H9 (cell line): ENCODE results near the gene C10orf95. TPM values are rescaled to one million over a fixed set of nuclear protein-coding genes. Genes with fewer than 3 reads are reported as not detected.

Experiments
- DNase-seq: peaks from one replicate; pipeline ENCODE4 v3.0.0-alpha.2; 2017
- H2AFZ ChIP-seq: one replicate; pipeline ENCODE4 v1.6.1; 2013; ENCODE audit warnings: mild to moderate bottlenecking, low read length, control low read depth, moderate library complexity
- H2AK5ac ChIP-seq: 2 replicates; pipeline ENCODE4 v1.6.1; 2013; ENCODE audit warnings: low read length, control low read depth, mixed read lengths; ENCODE audit not compliant: insufficient read length
- H2BK120ac ChIP-seq: one replicate; pipeline ENCODE4 v1.6.1; 2013; ENCODE audit warnings: low read depth, mild to moderate bottlenecking, low read length, control low read depth, inconsistent platforms; ENCODE audit not compliant: poor library complexity, severe bottlenecking
- H2BK12ac ChIP-seq: 2 replicates; pipeline ENCODE4 v1.6.1; 2013; ENCODE audit warnings: low read length, control low read depth, mixed read lengths, low read depth; ENCODE audit not compliant: insufficient read length
- H2BK15ac ChIP-seq: 2 replicates; pipeline ENCODE4 v1.6.1; 2013; ENCODE audit warnings: low read depth, low read length, control low read depth
- H2BK20ac ChIP-seq: one replicate; pipeline ENCODE4 v1.6.1; 2013; ENCODE audit warnings: low read depth, mild to moderate bottlenecking, low read length, control low read depth, inconsistent platforms; ENCODE audit not compliant: poor library complexity, severe bottlenecking
- H2BK5ac ChIP-seq: 2 replicates; pipeline ENCODE4 v1.6.1; 2013; ENCODE audit warnings: low read length, control low read depth, mixed read lengths; ENCODE audit not compliant: insufficient read length
- H3K14ac ChIP-seq: 2 replicates; pipeline ENCODE4 v1.6.1; 2013; ENCODE audit warnings: low read length, control low read depth; ENCODE audit not compliant: insufficient read depth
- H3K18ac ChIP-seq: 2 replicates; pipeline ENCODE4 v1.6.1; 2013; ENCODE audit warnings: low read depth, mild to moderate bottlenecking, mixed read lengths, low read length, control low read depth; ENCODE audit not compliant: insufficient read length
- H3K23ac ChIP-seq: 2 replicates; pipeline ENCODE4 v1.6.1; 2013; ENCODE audit warnings: low read length, control low read depth, mixed read lengths, low read depth; ENCODE audit not compliant: insufficient read length
- H3K23me2 ChIP-seq: 2 replicates; pipeline ENCODE4 v1.6.1; 2013; ENCODE audit warnings: low read depth, mild to moderate bottlenecking, mixed read lengths, low read length, control low read depth; ENCODE audit not compliant: insufficient read length, poor library complexity, severe bottlenecking
- H3K27ac ChIP-seq: 2 replicates; pipeline ENCODE4 v1.5.1; 2013; ENCODE audit warnings: low read length, control low read depth, mixed read lengths, low read depth; ENCODE audit not compliant: insufficient read length
- H3K27me3 ChIP-seq: 2 replicates; pipeline ENCODE4 v1.6.1; 2013; ENCODE audit warnings: low read length, control low read depth, inconsistent platforms; ENCODE audit not compliant: insufficient read depth
- H3K4ac ChIP-seq: 2 replicates; pipeline ENCODE4 v1.6.1; 2013; ENCODE audit warnings: low read depth, mild to moderate bottlenecking, control low read depth, inconsistent platforms, low read length, moderate library complexity
- H3K4me1 ChIP-seq: 2 replicates; pipeline ENCODE4 v1.6.1; 2013; ENCODE audit warnings: low read length, control low read depth, inconsistent platforms; ENCODE audit not compliant: insufficient read depth
- H3K4me2 ChIP-seq: 2 replicates; pipeline ENCODE4 v1.6.1; 2013; ENCODE audit warnings: low read length, control low read depth, mixed read lengths; ENCODE audit not compliant: insufficient read length, insufficient read depth
- H3K56ac ChIP-seq: 2 replicates; pipeline ENCODE4 v1.6.1; 2013; ENCODE audit warnings: low read depth, mild to moderate bottlenecking, mixed read lengths, low read length, control low read depth; ENCODE audit not compliant: insufficient read length
- H3K79me1 ChIP-seq: 2 replicates; pipeline ENCODE4 v1.6.1; 2013; ENCODE audit warnings: low read depth, mild to moderate bottlenecking, moderate library complexity, low read length, control low read depth, inconsistent platforms; ENCODE audit not compliant: insufficient read depth, poor library complexity, severe bottlenecking
- H3K79me2 ChIP-seq: 2 replicates; pipeline ENCODE4 v1.6.1; 2013; ENCODE audit warnings: low read length, control low read depth, inconsistent platforms; ENCODE audit not compliant: insufficient read depth
- H3K9ac ChIP-seq: 2 replicates; pipeline ENCODE4 v1.6.1; 2013; ENCODE audit warnings: low read length, control low read depth, mixed read lengths; ENCODE audit not compliant: insufficient read length; ENCODE audit errors: extremely low read depth
- H3K9me3 ChIP-seq: one replicate; pipeline ENCODE4 v1.6.1; 2013; ENCODE audit warnings: low read depth, low read length, inconsistent platforms; ENCODE audit not compliant: control insufficient read depth
- H3T11ph ChIP-seq: one replicate; pipeline ENCODE4 v1.6.1; 2013; ENCODE audit warnings: mild to moderate bottlenecking, low read length, control low read depth, inconsistent platforms
- H4K20me1 ChIP-seq: one replicate; pipeline ENCODE4 v1.6.1; 2013; ENCODE audit not compliant: control insufficient read depth, insufficient read length, insufficient read depth
- H4K5ac ChIP-seq: 2 replicates; pipeline ENCODE4 v1.6.1; 2013; ENCODE audit warnings: low read depth, mild to moderate bottlenecking, mixed read lengths, low read length, control low read depth; ENCODE audit not compliant: insufficient read length
- H4K8ac ChIP-seq: replicated peaks from 2 replicates; pipeline ENCODE4 v1.6.1; 2013; ENCODE audit warnings: low read length, control low read depth, mixed read lengths, low read depth; ENCODE audit not compliant: insufficient read length
- H4K91ac ChIP-seq: 2 replicates; pipeline ENCODE4 v1.6.1; 2013; ENCODE audit warnings: low read depth, mild to moderate bottlenecking, moderate library complexity, mixed read lengths, low read length, control low read depth; ENCODE audit not compliant: insufficient read length
- H3K27ac Mint-ChIP-seq, 3 experiments: 2 replicates in 2 of 3; 3 replicates in 1 of 3; pipeline ENCODE4 v1.8.0; 2020 to 2021; ENCODE audit warnings: mixed read lengths in 3 of 3, mild to moderate bottlenecking in 1 of 3, moderate library complexity in 1 of 3
- H3K27me3 Mint-ChIP-seq: 2 replicates; pipeline ENCODE4 v1.8.0; 2021; ENCODE audit warnings: low read depth, mild to moderate bottlenecking, moderate library complexity, mixed read lengths
- H3K36me3 Mint-ChIP-seq, 3 experiments: 2 replicates in 2 of 3; 3 replicates in 1 of 3; pipeline ENCODE4 v1.8.0; 2020 to 2021; ENCODE audit warnings: low read depth in 3 of 3, mixed read lengths in 3 of 3; ENCODE audit not compliant: insufficient read depth in 1 of 3
- H3K4me1 Mint-ChIP-seq, 2 experiments: 2 replicates each; pipeline ENCODE4 v1.8.0; 2020; ENCODE audit warnings: mixed read lengths in 2 of 2
- H3K4me3 Mint-ChIP-seq, 2 experiments: 2 replicates in 1 of 2; 3 replicates in 1 of 2; pipeline ENCODE4 v1.8.0; 2020 to 2021; ENCODE audit warnings: mild to moderate bottlenecking in 2 of 2, mixed read lengths in 2 of 2, moderate library complexity in 1 of 2
- H3K9me3 Mint-ChIP-seq, 2 experiments: 2 replicates in 1 of 2; 3 replicates in 1 of 2; pipeline ENCODE4 v1.8.0; 2020; ENCODE audit warnings: mild to moderate bottlenecking in 2 of 2, mixed read lengths in 2 of 2, moderate library complexity in 1 of 2
- WGBS: extraction: QIAGEN DNeasy Blood & Tissue Kit; methylation state at CpG from one replicate; pipeline ENCODE4 v1.1.7; 2013; ENCODE audit warnings: missing lambda C conversion rate, low lambda C conversion rate, mixed read lengths; ENCODE audit not compliant: insufficient read length; ENCODE audit errors: extremely low coverage; 5-methylcytosine and 5-hydroxymethylcytosine counted together
- total RNA-seq: library from RNA; stranded (reverse); gene quantifications from 2 replicates; pipeline ENCODE4 v1.2.1, GENCODE V29; 2021
- TF ChIP-seq, protein P1 (sequence below): fragments of 200-600 bp; sonication (generic); conservative IDR thresholded peaks from 3 replicates; pipeline ENCODE4 v1.8.0; 2021; ENCODE audit warnings: antibody characterized with exemption, mild to moderate bottlenecking

C10orf95 gene
- total RNA-seq, 1 experiment from 2014 or later: not detected

DNA sequence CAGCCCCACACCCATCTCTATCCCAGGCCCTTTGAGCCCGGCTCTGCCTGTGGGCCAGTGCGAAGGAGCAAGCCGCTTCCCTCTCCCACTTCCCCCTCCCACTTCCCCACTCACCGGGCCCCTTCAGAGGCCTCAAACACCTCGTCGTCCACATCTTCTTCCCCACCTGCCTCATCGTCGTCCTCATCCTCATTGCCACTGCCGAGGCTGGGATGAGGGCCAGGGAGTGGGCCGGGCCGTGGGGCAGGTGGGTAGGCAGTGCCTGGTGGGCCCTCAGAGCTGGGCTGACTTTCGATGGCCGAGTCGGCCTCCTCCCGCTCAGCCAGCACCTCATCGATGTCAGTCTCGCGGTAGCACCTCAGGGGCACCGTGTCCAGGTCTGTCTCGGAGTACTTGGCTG lies 36.6 kb downstream of the C10orf95 start:
- H2BK12ac ChIP-seq: no peak overlapping the region
- TF ChIP-seq, protein P1, sequence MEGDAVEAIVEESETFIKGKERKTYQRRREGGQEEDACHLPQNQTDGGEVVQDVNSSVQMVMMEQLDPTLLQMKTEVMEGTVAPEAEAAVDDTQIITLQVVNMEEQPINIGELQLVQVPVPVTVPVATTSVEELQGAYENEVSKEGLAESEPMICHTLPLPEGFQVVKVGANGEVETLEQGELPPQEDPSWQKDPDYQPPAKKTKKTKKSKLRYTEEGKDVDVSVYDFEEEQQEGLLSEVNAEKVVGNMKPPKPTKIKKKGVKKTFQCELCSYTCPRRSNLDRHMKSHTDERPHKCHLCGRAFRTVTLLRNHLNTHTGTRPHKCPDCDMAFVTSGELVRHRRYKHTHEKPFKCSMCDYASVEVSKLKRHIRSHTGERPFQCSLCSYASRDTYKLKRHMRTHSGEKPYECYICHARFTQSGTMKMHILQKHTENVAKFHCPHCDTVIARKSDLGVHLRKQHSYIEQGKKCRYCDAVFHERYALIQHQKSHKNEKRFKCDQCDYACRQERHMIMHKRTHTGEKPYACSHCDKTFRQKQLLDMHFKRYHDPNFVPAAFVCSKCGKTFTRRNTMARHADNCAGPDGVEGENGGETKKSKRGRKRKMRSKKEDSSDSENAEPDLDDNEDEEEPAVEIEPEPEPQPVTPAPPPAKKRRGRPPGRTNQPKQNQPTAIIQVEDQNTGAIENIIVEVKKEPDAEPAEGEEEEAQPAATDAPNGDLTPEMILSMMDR: no peak
- no peak overlapping the region for H3K23ac ChIP-seq
- no peak overlapping the region for H3K4me2 ChIP-seq
- no peak overlapping the region for H3K4ac ChIP-seq
- H2BK15ac ChIP-seq: no peak overlapping the region
- no CpG with 5 or more reads among the region's 20 CpGs for WGBS
- H3K18ac ChIP-seq: no peak overlapping the region
- H4K8ac ChIP-seq: no peak overlapping the region
- no peak overlapping the region for H4K5ac ChIP-seq
- H3K9me3 ChIP-seq: no peaks in the 10 kb centered on the region
- no peak overlapping the region for H3K14ac ChIP-seq
- H3K27ac Mint-ChIP-seq: no peak overlapping the region; a peak in 1 of 7 replicates
- no peaks in the 10 kb centered on the region for H3K79me2 ChIP-seq
- H3K23me2 ChIP-seq: peaks cover 18% of the 10 kb centered on the region
- no peak overlapping the region for H2BK120ac ChIP-seq
- no peak overlapping the region; a peak in 1 of 5 replicates for H3K4me3 Mint-ChIP-seq
- H3K4me1 Mint-ChIP-seq: peaks cover 33 to 55% of the 10 kb centered on the region in 2 experiments
- no peaks in the 10 kb centered on the region for H4K20me1 ChIP-seq
- H3K9me3 Mint-ChIP-seq: peaks cover 0 to under 1% of the 10 kb centered on the region in 2 experiments; a peak in 2 of 5 replicates
- H3K9ac ChIP-seq: no peak overlapping the region
- H3T11ph ChIP-seq: no peak overlapping the region
- no peak overlapping the region for H2BK20ac ChIP-seq
- no peak overlapping the region for H2AK5ac ChIP-seq
- H2AFZ ChIP-seq: no peak overlapping the region
- peaks cover 0 to 2% (median 0%) of the 10 kb centered on the region in 3 experiments; a peak in 1 of 7 replicates for H3K36me3 Mint-ChIP-seq
- H3K56ac ChIP-seq: no peak overlapping the region
- H2BK5ac ChIP-seq: no peak overlapping the region
- no peaks in the 10 kb centered on the region for H3K79me1 ChIP-seq
- H4K91ac ChIP-seq: no peak overlapping the region
- H3K4me1 ChIP-seq: peaks cover 5% of the 10 kb centered on the region; the same call in 1 of the 2 replicates
- no peak overlapping the region for H3K27ac ChIP-seq
- H3K27me3 ChIP-seq: peaks cover 9% of the 10 kb centered on the region; the same call in 1 of the 2 replicates
- DNase-seq: no peak
- peaks cover 64% of the 10 kb centered on the region for H3K27me3 Mint-ChIP-seq
